H1 (cell line): ENCODE data around the gene PARD6A. TPM values are rescaled to one million over a fixed set of nuclear protein-coding genes. Genes with fewer than 3 reads are reported as not detected.

Experiments
- CTCF ChIA-PET: fragments of 300-600 bp; sonication (Branson Sonifier 250); formaldehyde crosslinking; loops from one replicate; lab custom pipeline; 2021; ENCODE audit not compliant: partially characterized antibody; lab: Charles Lee
- POLR2A ChIA-PET: fragments of 300-600 bp; sonication (Branson Sonifier 250); formaldehyde crosslinking; loops from one replicate; lab custom pipeline; 2021; ENCODE audit warnings: inconsistent platforms; ENCODE audit not compliant: partially characterized antibody; lab: Charles Lee
- DNase-seq, 2 experiments: peaks; one replicate each; pipeline versions ENCODE4 v3.0.0 to v3.0.0-alpha.2; 2010 to 2022; ENCODE audit warnings: low spot score in 2 of 2, low read depth in 1 of 2, mixed read lengths in 1 of 2
- FAIRE-seq: peaks from 2 replicates; lab custom pipeline; 2011; peaks lifted over from hg19 to GRCh38; lab: Jason Lieb, UNC
- H2AFZ ChIP-seq: 2 replicates; pipeline ENCODE4 v1.8.1; 2012; ENCODE audit warnings: low read length, inconsistent platforms
- H2AK5ac ChIP-seq: 2 replicates; pipeline ENCODE4 v1.6.1; 2013; ENCODE audit warnings: low read depth, low read length
- H2BK120ac ChIP-seq: replicated peaks from 2 replicates; pipeline ENCODE3; 2013; ENCODE audit warnings: low read depth, low read length, inconsistent platforms
- H2BK12ac ChIP-seq: 2 replicates; pipeline ENCODE4 v1.6.1; 2013; ENCODE audit warnings: low read depth, low read length
- H2BK15ac ChIP-seq: 2 replicates; pipeline ENCODE4 v1.6.1; 2013; ENCODE audit warnings: low read length
- H2BK20ac ChIP-seq: 2 replicates; pipeline ENCODE4 v1.6.1; 2013; ENCODE audit warnings: low read length
- H2BK5ac ChIP-seq: 2 replicates; pipeline ENCODE4 v1.6.1; 2013; ENCODE audit warnings: low read depth, low read length
- H3K14ac ChIP-seq: 2 replicates; pipeline ENCODE4 v1.6.1; 2013; ENCODE audit warnings: inconsistent platforms; ENCODE audit not compliant: insufficient read length
- H3K18ac ChIP-seq: 2 replicates; pipeline ENCODE4 v1.6.1; 2013; ENCODE audit warnings: low read length; ENCODE audit errors: extremely low read depth
- H3K23ac ChIP-seq: 2 replicates; pipeline ENCODE4 v1.6.1; 2013; ENCODE audit warnings: inconsistent platforms; ENCODE audit not compliant: insufficient read length
- H3K23me2 ChIP-seq: 2 replicates; pipeline ENCODE4 v1.6.1; 2013; ENCODE audit warnings: low read depth, low read length
- H3K27ac ChIP-seq: 2 replicates; pipeline ENCODE4 v1.6.1; 2011; ENCODE audit warnings: low read depth, low read length, inconsistent platforms
- H3K27me3 ChIP-seq, 4 experiments: replicated peaks in 1 of 4; 1 replicate in 1 of 4; 2 replicates in 3 of 4; pipeline versions ENCODE4 v1.6.1 to v1.8.1; 2011 to 2013; ENCODE audit warnings: low read length in 3 of 4, mild to moderate bottlenecking in 3 of 4, inconsistent platforms in 2 of 4, mixed read lengths in 2 of 4, moderate library complexity in 1 of 4; ENCODE audit not compliant: control insufficient read depth in 3 of 4, insufficient read depth in 3 of 4; ENCODE audit errors: extremely low read depth in 1 of 4
- H3K36me3 ChIP-seq, 4 experiments: 2 replicates each; pipeline versions ENCODE4 v1.6.1 to v1.8.1; 2011 to 2013; ENCODE audit warnings: mild to moderate bottlenecking in 4 of 4, low read length in 3 of 4, moderate library complexity in 2 of 4, control low read depth in 1 of 4, inconsistent platforms in 1 of 4; ENCODE audit not compliant: insufficient read depth in 4 of 4, control insufficient read depth in 2 of 4
- H3K4ac ChIP-seq: replicated peaks from 2 replicates; pipeline ENCODE3; 2013; ENCODE audit warnings: low read length, low read depth, mixed read lengths, inconsistent platforms; ENCODE audit not compliant: insufficient read length
- H3K4me1 ChIP-seq, 4 experiments: replicated peaks in 1 of 4; 1 replicate in 1 of 4; 2 replicates in 3 of 4; pipeline versions ENCODE4 v1.6.1 to v1.8.1; 2011 to 2013; ENCODE audit warnings: low read length in 3 of 4, inconsistent platforms in 2 of 4, mixed read lengths in 1 of 4; ENCODE audit not compliant: insufficient read depth in 4 of 4, control insufficient read depth in 3 of 4
- H3K4me2 ChIP-seq, 2 experiments: 2 replicates each; pipeline versions ENCODE4 v1.6.1 to v1.8.1; 2011 to 2013; ENCODE audit warnings: low read depth in 2 of 2, low read length in 2 of 2, control low read depth in 1 of 2, inconsistent platforms in 1 of 2, mild to moderate bottlenecking in 1 of 2; ENCODE audit not compliant: insufficient read depth in 1 of 2
- H3K4me3 ChIP-seq, 4 experiments: fragments of 200-600, 300-600 bp in 1 of 4; sonication (generic), shearing (Covaris generic), sonication (Bioruptor Twin) in 1 of 4; 2 replicates each; pipeline versions ENCODE4 v1.5.1 to v1.8.1; 2011 to 2016; ENCODE audit warnings: low read length in 4 of 4, low read depth in 3 of 4, control low read depth in 2 of 4, inconsistent platforms in 2 of 4, mild to moderate bottlenecking in 2 of 4, mixed read lengths in 1 of 4, moderate library complexity in 1 of 4; ENCODE audit not compliant: insufficient read depth in 2 of 4; ENCODE audit errors: extremely low read depth in 1 of 4
- H3K56ac ChIP-seq: replicated peaks from 2 replicates; pipeline ENCODE3; 2013; ENCODE audit warnings: low read depth, mild to moderate bottlenecking, mixed read lengths, low read length, inconsistent platforms; ENCODE audit not compliant: insufficient read length
- H3K79me1 ChIP-seq: 2 replicates; pipeline ENCODE4 v1.6.1; 2013; ENCODE audit warnings: low read depth, low read length, control low read depth
- H3K79me2 ChIP-seq, 2 experiments: 2 replicates each; pipeline versions ENCODE4 v1.6.1 to v1.8.1; 2012 to 2013; ENCODE audit warnings: low read length in 2 of 2, mild to moderate bottlenecking in 2 of 2, inconsistent platforms in 1 of 2; ENCODE audit not compliant: insufficient read depth in 2 of 2, control insufficient read depth in 1 of 2
- H3K9ac ChIP-seq, 4 experiments: replicated peaks in 1 of 4; 1 replicate in 1 of 4; 2 replicates in 3 of 4; pipeline versions ENCODE4 v1.6.1 to v1.8.1; 2011 to 2013; ENCODE audit warnings: low read depth in 3 of 4, low read length in 3 of 4, control low read depth in 2 of 4, mild to moderate bottlenecking in 2 of 4, moderate library complexity in 2 of 4, inconsistent platforms in 1 of 4; ENCODE audit errors: extremely low read depth in 1 of 4
- H3K9me3 ChIP-seq, 2 experiments: 2 replicates each; pipeline versions ENCODE4 v1.6.1 to v1.8.1; 2012 to 2013; ENCODE audit warnings: mild to moderate bottlenecking in 2 of 2, moderate library complexity in 2 of 2, control low read depth in 1 of 2, inconsistent platforms in 1 of 2, low read depth in 1 of 2, low read length in 1 of 2, mixed read lengths in 1 of 2; ENCODE audit not compliant: insufficient read depth in 2 of 2
- H4K20me1 ChIP-seq, 2 experiments: replicated peaks in 1 of 2; 2 replicates each; pipeline versions ENCODE3 to v1.8.1; 2011 to 2013; ENCODE audit warnings: inconsistent platforms in 2 of 2, low read length in 2 of 2, mild to moderate bottlenecking in 1 of 2; ENCODE audit not compliant: insufficient read depth in 2 of 2, control insufficient read depth in 1 of 2
- H4K5ac ChIP-seq: 2 replicates; pipeline ENCODE4 v1.6.1; 2013; ENCODE audit warnings: low read length, low read depth, mixed read lengths, inconsistent platforms; ENCODE audit not compliant: insufficient read length
- H4K8ac ChIP-seq: 2 replicates; pipeline ENCODE4 v1.8.0; 2013; ENCODE audit warnings: mild to moderate bottlenecking, moderate library complexity, low read length, inconsistent platforms; ENCODE audit not compliant: insufficient read depth; ENCODE audit errors: extremely low read depth
- H4K91ac ChIP-seq: replicated peaks from 2 replicates; pipeline ENCODE3; 2013; ENCODE audit warnings: low read length, mixed read lengths, inconsistent platforms; ENCODE audit not compliant: insufficient read length
- RAD21 ChIP-seq, 2 experiments: IDR thresholded peaks in 1 of 2; conservative IDR thresholded peaks in 1 of 2; 2 replicates each; pipeline ENCODE4 v1.6.1; 2011; ENCODE audit warnings: low read depth in 2 of 2, low read length in 2 of 2, improper control_type of control experiment in 1 of 2, inconsistent platforms in 1 of 2, mild to moderate bottlenecking in 1 of 2, moderate library complexity in 1 of 2
- SP4 ChIP-seq: IDR thresholded peaks from 2 replicates; pipeline ENCODE4 v1.6.1; 2012; ENCODE audit warnings: low read length, inconsistent platforms
- WGBS, 2 experiments: shearing (Covaris generic) in 1 of 2; methylation state at CpG; one replicate each; pipeline versions ENCODE4 v1.1.6 to v1.1.7; 2013 to 2015; ENCODE audit warnings: low lambda C conversion rate in 2 of 2, mixed read lengths in 2 of 2, inconsistent platforms in 1 of 2, low coverage in 1 of 2, missing lambda C conversion rate in 1 of 2; ENCODE audit not compliant: insufficient replicate concordance in 2 of 2, insufficient coverage in 1 of 2, insufficient read length in 1 of 2; ENCODE audit errors: extremely low coverage in 1 of 2, missing lambda C conversion rate in 1 of 2; 5-methylcytosine and 5-hydroxymethylcytosine counted together
- polyA plus RNA-seq, 7 experiments: library from polyadenylated mRNA; depleted of rRNA in 3 of 7; stranded (reverse) in 5 of 7; unstranded in 2 of 7; fragments of >200 nt in 5 of 7; fragments of 200-250 nt in 2 of 7; gene quantifications; 1 replicate in 5 of 7; 2 replicates in 1 of 7; 4 replicates in 1 of 7; pipeline versions ENCODE4 v1.2.1 to v1.2.3, GENCODE V29; 2011 to 2013; ENCODE audit warnings: missing spikeins in 2 of 7, mixed read lengths in 2 of 7
- total RNA-seq: library from RNA; stranded (reverse); fragmentation: NEBNext Ultra II Directional; extraction: Animal tissue kit (Norgen Biotek cat#: 25700); gene quantifications from 2 replicates; pipeline ENCODE4 v1.2.1, GENCODE V29; 2021

Gene PARD6A
- total and polyA plus RNA-seq, 2 of the 8 experiments (the other 6 are each of a cell fraction or from before 2014, with no cell fraction given), result 15.1 to 21.8 TPM

DNA sequence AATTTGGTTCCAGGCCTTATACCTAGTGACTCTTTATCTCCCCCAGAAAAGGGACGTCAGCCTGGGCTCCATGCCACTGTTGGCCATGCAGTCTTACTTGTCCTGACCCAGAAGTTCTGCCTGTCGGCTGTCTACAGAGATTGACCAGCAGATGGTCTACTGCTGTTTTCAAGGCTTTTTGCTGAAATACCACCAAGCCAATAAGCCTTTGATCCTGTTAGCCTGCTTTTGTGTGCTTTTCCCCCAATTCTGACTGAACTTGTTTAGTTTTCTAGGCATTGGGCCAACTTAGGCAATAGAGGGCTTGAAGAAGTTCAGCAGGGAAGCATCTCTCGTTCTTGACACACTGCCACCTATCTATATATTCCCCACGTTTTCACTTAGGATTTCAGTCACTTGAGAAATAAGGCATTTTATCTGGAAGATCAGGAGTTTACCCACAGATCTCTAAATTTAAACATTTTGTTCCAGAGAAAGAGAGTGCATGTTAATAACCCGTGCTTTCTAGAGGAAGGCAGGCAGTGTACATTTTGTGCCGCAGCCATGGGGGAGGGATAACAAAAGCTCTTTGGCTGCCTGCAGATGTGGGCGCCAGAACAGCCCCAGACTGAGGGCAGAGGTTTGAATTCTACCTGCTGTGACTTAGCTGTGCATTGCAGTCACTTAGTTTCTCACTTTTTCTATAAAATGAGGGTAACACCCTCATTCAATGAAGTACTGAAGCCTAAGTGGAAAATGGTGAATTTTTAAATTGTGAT, 28.2 kb upstream of the PARD6A start:
- Histone ChIP-seq H2BK12ac (no peak overlapping the region), H3K79me2 (no peaks in the 10 kb centered on the region), H3K4me1 (no peaks in the 10 kb centered on the region), H4K91ac (no peak overlapping the region), H3K23me2 (no peaks in the 10 kb centered on the region), H3K9me3 (no peaks in the 10 kb centered on the region), H3K27ac (no peak overlapping the region), H3K56ac (no peak overlapping the region), H3K23ac (no peak overlapping the region), H3K4me2 (no peak overlapping the region), H4K8ac (no peak overlapping the region), H2BK15ac (no peak overlapping the region), H3K36me3 (peaks cover 14 to 63% (median 49%) of the 10 kb centered on the region in 4 experiments), H3K18ac (no peak overlapping the region), H4K20me1 (peaks cover 0 to 5% of the 10 kb centered on the region in 2 experiments), H4K5ac (no peak overlapping the region), H3K27me3 (no peaks in the 10 kb centered on the region), H3K14ac (no peak overlapping the region), H3K4ac (no peak overlapping the region), H3K4me3 (no peak overlapping the region), H3K9ac (no peak overlapping the region), H3K79me1 (no peaks in the 10 kb centered on the region), H2AK5ac (no peak overlapping the region), H2BK20ac (no peak overlapping the region), H2BK5ac (no peak overlapping the region), H2AFZ (no peak overlapping the region), H2BK120ac (no peak overlapping the region)
- DNase-seq (no peak), FAIRE-seq (no peak)
- ChIA-PET CTCF (interaction anchor here (0.9 to 4.6 kb wide), 10 partner anchors 11 to 179 kb away, joined by 3 to 33 read pairs (median 4); partner anchors contain the start of genes CARMIL2 and CTCF), POLR2A (interaction anchor here (1.3 kb wide), 1 partner anchor 20 kb away, joined by 3 read pairs; no protein-coding TSS in a partner anchor)
- WGBS, 2 experiments, result 90% methylated on average over 7 of the region's 7 CpGs; no CpG with 5 or more reads in 1 of the 2 experiments
- no peak for TF ChIP-seq RAD21 (IDR thresholded peaks at IDR 0.05 in 1 of 2, conservative IDR thresholded peaks at IDR 0.05 in 1 of 2; ENCODE audit: low read depth in 2 of 2, low read length in 2 of 2)
- no peak for TF ChIP-seq SP4
